Stimulated activated CD8-positive, alpha-beta memory T cell treated with anti-CD3 and anti-CD28 coated beads, Interleukin-15, amount 100 ng/mL, for 1 hour (primary cell): ENCODE measurements around the gene TPRG1L.

ENCODE experiments used
- DNase-seq: peaks from one replicate; pipeline ENCODE4 v3.0.0-alpha.2; 2020; ENCODE audit warnings: low read depth

The TPRG1L gene

DNA sequence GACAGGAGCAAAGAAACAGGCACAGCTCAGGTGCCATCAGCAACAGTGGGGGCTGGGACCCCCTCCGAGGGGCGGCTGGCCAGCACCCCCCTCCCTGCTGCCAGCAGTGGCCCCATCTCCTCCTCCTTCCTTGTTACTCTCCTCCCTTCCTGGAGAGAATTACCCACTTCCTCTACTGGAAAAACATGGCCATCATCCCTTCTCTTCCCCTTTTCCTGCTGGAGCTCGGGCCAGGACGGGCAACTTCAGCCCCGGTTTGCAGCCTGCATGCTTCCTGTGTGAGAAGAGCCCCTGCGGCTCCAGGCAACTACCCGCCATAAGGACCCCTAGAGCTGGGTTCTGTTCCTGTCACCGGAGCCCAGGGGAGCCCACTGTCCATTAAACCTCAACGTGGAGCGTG lies 31.1 kb upstream of the TPRG1L start:
- no peak for DNase-seq

DNA sequence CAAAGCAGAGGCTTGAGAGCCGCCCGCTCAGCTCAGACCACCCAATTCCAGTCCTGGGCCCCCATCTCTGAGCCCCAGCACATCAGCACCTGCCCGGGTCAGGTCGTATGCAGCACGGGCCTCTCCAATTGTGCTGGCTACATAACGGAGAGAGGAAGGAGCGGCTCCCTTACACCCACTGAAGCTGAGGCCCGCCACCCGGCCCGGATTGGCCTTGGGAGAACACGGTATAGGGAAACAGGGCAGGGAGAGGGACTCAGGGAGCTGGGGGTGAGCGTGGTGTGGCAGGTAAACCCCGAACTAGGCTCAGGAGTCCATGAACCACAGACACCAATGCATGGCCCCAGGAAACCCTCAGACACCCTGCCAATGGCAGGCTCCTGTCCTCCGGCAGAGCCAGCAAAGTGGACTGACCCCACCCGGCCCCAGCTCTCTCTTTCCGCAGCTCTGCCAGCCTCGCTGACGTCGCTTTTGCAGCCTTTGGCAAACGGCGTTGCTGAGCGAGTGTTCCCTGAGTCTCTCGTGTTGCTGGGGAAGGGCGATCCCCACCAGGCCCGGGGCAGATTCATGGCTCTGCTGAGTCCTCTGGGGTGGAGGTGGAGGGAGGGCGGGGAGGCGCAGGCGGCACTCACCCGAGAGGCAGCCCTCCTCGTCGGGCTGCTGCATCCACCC lies 30.0 kb upstream of the TPRG1L start:
- no peak for DNase-seq

DNA sequence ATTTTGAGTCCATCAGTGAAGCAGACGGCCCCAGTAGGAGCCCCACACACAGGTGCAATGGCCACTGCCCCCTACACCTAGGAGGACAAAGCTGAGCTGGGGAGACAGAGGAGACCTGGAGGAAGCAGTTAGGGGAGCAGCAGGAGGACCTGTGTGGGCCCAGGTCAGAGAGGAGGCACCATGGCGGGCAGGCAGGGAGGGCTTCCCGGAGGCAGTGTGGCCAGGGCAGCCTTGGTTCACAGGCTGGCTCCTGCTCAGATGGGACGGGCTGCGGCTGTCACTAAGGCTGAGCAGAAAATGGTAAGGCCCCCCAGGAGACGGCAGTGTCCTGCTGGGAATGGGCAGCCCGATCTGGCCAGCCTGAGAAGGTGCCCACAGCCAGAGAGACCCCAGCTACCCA lies 28.9 kb upstream of the TPRG1L start:
- DNase-seq = no peak

DNA sequence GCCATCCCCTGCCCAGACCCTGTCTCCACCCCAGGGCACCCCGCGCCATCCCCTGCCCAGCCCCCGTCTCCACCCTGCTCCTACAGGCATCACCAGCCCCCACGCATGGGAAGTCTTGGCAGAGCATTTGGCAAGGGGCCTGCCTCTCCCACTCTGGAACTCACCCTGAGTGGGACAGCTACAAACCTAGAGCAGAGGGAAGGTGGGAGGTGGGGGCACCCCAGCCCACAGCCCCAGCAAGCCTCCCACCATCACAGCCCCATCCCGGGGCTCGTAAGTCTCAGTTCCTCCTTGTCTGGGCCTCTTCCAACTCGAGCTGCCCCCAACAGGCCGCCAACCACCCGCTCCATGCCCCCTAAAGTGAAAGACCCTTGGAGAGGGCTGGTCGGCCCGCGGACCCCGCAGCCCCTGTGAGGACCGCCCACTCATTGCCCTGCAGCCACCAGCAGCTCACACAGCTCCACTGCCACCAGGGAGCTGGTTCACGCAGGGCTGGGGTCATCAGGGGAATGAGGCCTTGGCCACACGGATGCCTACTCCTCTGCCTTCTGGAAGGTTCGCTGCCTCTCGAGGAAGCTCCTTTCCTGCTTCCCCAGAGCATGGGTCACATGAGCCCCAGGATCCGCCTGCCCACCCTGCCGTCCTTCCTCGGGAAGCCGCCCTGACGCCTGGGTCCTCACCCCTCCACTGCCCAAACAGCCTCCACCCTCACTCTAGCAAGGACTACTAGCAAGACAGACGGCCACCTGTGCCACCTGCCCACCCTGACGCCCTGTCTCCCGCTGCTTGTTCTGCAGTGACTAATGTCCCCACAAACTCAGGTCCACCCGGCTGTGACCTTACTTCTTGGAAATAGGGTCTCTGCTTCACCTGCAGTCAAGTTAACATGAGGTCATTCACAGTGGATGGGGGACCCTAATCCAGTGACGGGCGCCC lies 27.9 kb upstream of the TPRG1L start:
- DNase-seq = no peak

DNA sequence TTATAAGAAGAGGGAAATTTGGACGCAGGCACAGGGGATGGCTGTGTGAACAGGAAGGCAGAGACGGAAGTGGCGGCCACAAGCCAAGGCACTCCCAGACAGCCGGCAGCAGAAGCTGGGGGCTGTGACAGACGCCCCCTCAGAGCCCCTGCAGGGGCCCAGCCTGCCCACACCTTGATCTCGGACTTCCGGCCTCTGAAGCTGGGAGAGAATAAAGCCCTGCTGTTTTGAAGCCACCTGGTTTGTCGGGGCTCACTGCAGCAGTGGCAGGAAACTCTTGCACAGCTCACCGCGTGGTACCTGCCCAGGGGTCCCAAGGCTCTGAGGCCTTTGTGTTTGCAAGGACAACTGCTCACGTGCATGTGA lies 27.2 kb upstream of the TPRG1L start:
- no peak for DNase-seq

DNA sequence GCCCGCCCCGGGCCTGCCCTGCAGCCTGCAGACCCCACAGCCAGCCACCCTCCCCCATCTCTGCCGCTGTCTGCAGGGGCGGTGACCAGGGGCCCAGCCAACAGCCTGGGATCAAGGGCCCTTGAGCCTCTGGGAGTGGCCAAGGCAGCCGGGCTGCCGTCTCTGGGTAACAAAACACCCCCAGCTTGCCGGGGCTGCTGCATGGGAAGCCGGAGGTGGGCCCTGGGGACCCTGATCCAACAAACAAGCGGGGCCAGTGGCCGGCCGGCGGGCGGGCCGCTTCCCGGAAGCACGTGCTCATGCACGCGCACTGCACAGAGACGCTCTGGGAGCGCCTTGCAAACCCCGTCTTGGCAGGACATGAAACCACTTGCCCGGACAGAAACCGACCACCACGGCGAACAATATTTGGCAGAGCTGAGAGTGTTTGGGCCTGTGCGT lies 26.7 kb upstream of the TPRG1L start:
- no peak for DNase-seq

DNA sequence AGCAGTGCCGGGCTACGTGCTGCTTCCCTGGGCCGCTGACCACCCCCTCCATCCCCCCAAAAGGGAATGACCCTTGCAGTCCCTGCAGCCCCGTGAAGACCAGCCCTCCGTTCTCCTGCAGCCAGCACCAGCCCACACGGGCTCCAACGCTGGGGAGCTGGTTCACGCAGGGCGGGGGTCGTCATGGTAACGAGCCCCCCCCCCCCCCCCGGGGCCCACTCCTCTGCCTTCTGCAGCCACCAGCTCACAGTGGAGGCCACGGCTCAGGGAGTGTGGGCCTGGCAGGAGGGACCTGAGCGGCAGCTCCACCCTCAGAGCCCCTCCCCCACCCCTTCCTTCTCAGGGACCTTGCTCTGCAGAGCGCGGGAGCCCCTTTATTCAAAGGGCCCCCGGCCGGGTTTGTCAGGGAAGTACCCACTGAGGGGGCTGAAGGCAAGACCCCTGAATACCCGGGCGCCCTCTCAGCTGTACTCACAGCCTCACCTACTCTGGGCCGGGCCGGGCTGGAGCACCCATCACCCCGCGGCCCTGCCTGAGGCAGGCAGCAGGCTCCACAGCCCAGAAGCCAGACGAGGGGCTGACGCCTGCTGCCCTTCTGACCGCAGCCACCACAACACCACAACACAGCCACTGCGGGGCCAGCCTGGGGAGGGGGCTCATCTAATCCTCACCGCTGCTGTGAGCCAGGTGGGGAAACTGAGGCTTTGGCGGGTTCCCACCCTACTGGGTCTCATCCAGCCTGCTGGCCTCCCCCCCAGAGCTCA lies 26.1 kb upstream of the TPRG1L start:
- DNase-seq = no peak

DNA sequence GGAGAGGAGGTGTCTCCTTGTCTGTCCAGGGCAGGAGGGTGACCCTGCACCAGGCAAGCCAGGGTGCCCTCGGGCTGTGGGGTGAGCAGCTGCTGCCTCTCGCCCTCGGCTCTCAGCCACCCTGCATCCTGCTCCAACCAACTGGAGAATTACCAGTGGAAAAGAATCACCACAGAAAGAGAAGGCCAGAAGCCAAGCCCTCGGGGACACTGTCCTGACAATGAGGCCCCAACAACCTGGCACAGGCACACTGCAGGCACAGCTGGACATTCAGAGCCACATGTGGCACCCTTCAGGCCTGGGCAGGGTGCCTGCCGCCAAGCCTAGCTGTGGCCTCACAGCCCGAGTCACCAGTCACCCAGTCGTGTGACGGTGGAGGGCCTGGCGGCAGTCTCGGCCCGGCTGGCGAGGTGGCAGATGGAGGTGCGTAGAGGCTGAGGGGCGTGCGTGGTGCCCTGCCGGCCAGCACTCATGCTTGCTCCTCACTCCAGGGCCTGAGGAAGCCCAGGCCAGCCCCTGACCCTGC lies 25.5 kb upstream of the TPRG1L start:
- DNase-seq = no peak

DNA sequence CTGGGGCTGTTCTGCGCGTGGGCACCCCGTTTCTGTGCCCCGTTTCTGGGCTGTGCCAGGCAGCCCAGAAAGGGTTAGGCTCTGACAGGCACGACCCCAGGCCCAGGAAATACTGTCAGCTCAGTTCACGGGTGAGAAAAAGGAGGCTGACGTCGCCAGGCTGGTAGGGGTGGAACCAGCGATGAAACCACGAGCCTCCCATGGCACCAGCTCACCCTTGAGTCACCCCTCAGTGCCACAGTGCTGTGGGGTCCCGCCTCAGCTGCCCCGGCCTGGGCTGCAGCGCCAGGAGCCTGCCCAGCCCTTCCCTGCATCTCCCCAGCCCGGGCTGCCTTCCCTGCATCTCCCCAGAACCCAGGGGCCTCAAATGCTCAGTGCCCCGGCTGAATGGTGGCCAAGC lies 25.0 kb upstream of the TPRG1L start:
- no peak for DNase-seq

DNA sequence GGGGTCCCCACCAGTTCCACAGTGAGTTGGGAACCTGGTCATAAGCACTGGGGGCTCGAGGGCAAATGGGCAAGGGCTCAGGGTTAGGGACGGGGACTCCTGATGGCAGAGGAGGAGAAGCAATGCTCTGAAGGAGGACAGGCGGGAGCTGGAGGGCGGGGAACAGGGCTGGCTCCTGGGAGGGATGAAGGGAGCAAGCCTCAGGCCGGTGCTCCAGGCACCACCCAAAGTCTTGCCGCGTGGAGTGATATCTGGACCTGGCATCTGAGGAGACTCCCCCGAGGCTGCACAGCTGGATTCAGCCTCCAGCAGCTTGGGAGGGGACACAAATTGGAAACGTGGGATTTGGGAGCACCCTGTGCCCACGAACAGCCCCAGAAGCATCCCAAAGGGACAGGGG lies 24.5 kb upstream of the TPRG1L start:
- no peak for DNase-seq

DNA sequence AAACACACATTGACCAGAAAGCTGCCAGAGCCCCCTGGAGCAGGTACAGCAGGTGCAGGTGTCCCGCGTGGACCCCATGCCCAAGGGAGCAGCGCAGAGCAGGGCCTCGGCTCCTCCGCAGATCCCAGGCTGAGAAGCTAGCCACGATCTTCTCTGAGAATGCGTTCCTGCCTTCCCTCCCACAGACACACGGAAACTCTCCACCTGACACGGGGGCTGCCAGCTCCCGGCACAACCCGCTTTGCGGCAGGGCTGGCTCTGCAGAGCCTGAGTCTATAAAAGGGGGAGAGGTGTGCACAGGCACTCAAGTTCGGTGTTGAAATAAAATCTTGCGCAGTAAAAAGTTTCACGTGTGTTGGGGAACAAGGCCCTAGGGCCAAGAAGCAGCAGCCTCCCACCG lies 23.1 kb upstream of the TPRG1L start:
- DNase-seq = no peak

DNA sequence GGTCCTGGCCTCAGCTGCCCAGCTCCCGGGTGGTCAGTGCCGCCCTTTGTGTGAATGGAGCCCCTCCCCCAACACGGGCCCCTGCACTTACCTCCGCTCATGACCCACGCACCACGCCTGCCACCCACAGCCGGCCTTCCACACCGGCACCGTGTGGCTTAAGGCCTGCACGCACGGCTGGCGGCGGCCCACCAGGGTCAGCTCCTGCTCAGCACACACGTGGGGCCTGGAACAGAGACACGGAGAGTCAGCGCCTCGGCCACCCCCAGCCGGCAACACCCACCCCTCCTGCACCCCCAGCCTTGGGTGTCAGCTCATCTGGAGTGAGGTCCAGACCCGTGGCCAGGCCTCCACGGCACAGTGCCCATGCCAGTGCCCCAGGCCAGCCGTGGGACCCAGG lies 22.4 kb upstream of the TPRG1L start:
- no peak for DNase-seq

DNA sequence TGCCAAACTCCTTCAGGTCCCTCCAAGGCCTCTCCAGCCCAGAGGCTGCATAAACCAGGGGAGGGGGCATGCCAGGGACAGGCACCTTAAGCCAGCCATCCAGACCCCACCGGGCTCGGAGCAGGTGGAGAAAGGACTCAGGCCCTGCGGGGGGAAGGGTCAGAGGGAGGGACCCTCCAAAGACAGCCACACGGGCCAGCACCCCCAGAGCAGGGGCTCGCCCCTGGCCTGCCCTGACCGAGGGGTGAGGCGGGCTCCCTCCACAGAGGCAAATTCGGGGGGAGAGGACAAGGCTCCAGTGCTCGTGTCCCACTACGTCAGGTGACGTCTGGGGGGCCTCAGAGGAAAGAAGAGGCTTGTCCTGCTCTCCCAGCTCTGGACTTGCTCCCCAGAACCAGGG lies 21.7 kb upstream of the TPRG1L start:
- DNase-seq = no peak

DNA sequence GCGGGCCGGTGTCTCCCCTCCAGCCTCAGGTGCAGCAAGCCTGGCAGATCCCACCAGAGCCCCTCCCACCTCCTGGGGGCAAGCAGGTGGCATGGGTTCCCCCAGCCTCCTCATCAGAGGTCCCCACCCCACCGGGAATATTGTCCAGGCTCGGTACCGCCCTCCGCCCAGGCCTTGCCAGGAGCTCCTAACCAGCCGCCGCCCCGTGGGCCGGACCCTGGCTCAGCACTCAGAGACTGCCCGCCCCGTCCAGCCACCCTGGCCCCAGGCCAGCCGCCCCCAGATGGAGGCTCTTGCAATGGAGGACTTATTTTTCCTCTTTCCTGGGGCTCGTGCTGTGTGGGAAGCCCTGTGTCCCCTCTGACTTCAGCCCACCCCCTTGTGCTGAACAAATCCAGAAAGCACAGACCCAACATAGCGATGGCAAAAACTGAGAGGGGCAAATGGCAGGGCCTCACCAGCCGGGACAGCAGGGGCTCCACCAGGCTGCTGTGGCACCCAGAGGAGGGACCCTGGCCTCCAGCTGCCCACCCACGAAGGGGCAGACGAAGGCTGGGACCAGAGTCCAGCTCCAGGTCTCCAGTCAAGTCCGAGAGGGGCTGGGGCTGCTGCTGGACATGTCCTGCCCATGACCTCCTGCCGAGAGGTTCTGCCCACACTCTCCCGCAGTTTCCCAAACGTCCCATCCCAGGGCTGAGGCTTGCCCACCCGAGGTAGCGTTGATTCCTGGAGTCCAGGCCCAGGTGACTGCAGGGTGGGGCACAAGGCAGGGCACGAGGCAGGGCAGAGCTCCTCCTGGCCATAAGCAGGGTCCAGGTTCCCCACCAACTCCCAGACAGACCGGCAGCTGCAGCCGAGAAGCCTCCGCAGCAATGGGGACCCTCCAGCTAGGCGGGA lies 21.0 kb upstream of the TPRG1L start:
- no peak for DNase-seq

DNA sequence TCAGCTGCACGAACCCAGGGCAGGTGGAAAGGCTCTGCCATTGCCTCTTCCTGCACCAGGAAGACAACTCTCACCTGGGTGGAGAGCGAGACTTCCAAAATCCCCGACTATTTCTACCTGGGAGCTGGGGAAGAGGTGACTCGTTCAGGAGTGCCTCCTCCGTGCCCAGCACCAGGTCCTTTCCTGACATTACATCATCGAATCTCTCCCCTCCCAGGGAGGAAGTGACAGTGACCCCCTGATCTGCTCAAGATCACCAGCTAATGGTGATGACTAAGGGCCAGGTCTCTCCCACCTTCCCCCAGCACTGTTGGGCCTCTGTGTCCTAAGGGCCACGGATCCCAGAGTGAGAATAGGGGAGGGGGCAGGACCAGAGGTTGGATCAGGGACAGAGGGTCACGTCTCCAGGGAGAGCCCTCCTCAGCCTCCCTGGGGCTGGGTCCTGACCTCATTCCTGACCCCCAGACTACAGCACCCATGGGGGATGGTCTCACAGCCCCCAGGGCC lies 20.3 kb upstream of the TPRG1L start:
- no peak for DNase-seq

DNA sequence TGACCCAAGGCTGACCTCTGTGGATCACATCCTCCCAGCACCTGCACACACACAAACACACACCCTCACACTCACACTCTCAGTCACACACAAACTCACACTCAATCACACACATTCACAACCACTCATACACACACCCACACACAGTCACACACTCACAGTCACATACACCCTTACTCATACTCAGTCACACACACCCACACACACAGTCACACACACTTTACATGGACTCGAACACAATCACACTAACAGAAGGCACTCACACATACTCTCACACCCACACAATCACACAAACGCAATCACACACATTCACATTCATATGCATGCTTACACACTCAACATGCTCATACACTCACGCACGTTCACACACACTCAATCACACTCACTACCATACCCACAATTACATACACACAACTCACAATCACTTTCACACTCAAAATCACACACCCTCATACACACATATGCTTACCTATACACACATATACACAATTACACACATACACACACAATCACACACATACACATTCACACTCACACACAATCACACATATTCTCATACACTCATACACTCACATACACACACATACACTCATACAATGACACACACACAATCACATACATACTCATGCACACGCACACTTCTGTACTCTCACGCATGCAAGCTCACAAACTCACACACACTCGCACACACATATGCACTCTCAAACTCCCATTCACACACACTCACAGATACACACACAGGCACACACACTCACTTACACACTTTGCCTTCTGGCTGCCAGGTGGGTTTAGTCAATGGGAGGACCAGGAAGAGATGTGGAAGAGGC lies 19.6 kb upstream of the TPRG1L start:
- no peak for DNase-seq

DNA sequence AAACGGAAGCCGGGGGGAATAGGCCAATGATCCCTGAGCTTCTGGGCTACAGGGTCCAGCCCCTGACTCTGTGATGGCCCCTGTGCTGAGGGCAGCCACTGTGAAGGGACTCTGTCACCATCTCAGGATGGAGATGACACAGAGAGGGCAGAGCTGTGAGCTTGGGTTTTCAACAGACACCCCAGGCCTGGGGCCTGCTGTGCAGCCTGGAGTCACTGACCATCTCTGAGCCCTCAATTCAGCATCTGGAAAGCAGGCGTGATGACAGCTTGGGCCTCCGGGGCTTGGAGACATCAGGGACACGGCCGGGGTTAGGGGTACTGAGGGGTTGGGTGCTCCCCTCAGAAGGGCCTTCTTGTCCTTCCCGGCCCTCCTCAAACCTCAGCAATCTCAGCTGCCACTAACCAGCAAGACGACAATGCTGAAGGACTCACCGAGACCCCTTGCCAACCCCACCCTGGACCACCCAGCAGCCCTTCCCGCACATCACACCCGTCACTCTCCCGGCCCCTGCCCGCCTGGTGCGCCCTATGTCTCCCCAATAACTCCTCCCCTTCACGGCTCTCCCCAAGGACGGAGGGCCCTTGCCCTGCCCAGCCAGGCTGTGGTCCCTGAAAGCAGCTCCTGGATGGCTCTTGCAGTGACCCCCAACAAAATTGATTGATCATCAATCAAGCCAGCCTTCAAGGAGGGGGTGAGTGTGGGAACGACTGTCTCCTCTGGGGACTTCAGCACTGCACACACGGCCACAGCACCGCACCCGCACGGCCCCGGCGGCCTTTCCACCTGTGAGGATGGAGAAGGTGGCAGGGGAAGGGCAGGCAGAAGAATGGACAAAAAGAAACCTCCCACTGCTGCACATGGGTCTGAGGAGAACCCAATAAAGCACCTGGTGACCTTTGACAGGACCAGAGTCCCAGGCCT lies 17.8 kb upstream of the TPRG1L start:
- no peak for DNase-seq

DNA sequence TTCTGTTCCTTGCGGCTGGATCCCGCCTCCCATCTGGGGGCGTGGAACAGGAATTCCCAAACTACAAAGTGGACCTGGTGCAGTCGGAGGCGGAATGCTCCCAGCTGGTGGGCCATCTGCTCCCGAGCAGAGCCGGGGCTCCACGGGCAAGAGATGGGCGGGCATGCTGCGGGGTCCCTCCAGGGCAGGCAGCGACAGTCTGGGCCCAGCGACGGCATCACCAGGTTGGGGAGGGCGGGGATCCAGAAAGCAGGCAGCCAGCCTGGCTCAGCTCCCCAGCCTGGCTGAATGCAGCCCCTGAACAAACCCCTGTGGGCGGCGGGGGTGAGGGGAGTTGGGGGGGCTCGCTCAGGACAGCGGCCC lies 17.1 kb upstream of the TPRG1L start:
- no peak for DNase-seq

DNA sequence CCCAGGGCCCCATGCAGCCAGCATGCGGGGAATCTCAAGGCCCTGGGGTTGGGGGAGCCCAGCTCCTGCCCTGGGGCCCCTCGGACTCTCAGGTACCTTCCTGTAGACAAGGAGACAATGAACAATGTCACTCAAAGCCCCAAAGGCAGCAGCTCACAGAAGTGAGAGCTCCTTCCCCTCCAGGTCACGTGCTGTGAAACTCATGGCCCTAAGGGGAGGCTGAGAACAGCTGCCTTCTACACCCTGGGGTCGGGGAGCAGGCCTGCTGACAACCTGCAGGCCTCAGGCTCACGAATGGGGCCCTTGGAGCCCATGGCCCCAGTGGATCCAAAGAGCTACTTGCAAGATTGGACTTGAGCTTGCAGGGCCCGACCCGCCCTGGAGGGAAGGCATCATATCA lies 16.7 kb upstream of the TPRG1L start:
- DNase-seq = no peak
